Body of pancreas (tissue), 4 donors: Measurements from ENCODE around the gene UBE2E2.

Experiments used
- CTCF ChIP-seq, 7 experiments: fragments of 450-650 bp in 4 of 7; fragments of 200-600 bp in 3 of 7; sonication (generic) in 3 of 7; IDR thresholded peaks; one replicate each; pipeline ENCODE4 v1.5.1; 2016 to 2019; ENCODE audit warnings: antibody characterized with exemption in 7 of 7
- POLR2A ChIP-seq, 3 donors: fragments of 450-650 bp; IDR thresholded peaks; one replicate each; pipeline ENCODE4 v1.6.1; 2016; ENCODE audit warnings: antibody characterized with exemption in 3 of 3, mild to moderate bottlenecking in 2 of 3

- no peak for TF ChIP-seq CTCF (IDR thresholded peaks at IDR 0.05)
- TF ChIP-seq POLR2A (IDR thresholded peaks at IDR 0.05), result no peak
Measured at GRCh38 chr3:23455084-23455483, 252.0 kb downstream of the UBE2E2 start.
